OCI-LY3 (cell line): ENCODE data around the gene IQCB1.

Source experiments
- EZH2phosphoT487 ChIP-seq: fragments of 200-600 bp; shearing (Covaris generic); IDR thresholded peaks from 2 replicates; pipeline ENCODE4 v1.6.1; 2018; ENCODE audit warnings: antibody characterized with exemption, mixed run types, low read depth
- TF ChIP-seq, protein P1 (sequence below): fragments of 200-600, 300-600 bp; sonication (generic); IDR thresholded peaks from 2 replicates; pipeline ENCODE4 v1.5.1; 2014; ENCODE audit warnings: antibody characterized with exemption, low read length, low read depth

DNA sequence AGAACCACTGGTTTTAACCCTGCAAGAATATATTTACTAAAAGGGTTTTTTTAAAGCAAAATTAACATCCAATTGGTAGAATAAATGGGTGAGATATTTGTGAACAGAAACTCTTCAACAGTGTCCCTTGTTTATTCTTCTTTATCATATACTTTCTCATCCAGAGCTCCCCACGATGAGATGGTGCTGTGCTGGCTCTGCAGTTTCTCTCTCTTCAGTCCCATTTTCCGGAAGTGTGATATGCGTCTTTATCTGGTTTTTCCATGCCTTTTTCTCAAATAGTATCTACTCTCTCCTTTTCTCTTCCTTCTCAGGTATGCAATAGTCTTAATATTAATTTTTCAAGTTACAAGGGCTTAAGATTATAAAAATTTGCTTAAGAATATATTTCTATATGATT, 1.6 kb upstream of the IQCB1 start:
- TF ChIP-seq, protein P1, sequence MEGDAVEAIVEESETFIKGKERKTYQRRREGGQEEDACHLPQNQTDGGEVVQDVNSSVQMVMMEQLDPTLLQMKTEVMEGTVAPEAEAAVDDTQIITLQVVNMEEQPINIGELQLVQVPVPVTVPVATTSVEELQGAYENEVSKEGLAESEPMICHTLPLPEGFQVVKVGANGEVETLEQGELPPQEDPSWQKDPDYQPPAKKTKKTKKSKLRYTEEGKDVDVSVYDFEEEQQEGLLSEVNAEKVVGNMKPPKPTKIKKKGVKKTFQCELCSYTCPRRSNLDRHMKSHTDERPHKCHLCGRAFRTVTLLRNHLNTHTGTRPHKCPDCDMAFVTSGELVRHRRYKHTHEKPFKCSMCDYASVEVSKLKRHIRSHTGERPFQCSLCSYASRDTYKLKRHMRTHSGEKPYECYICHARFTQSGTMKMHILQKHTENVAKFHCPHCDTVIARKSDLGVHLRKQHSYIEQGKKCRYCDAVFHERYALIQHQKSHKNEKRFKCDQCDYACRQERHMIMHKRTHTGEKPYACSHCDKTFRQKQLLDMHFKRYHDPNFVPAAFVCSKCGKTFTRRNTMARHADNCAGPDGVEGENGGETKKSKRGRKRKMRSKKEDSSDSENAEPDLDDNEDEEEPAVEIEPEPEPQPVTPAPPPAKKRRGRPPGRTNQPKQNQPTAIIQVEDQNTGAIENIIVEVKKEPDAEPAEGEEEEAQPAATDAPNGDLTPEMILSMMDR = no peak
- no peak for TF ChIP-seq EZH2phosphoT487
